Measurements from ENCODE around the gene THEM4. TPM values are rescaled to one million over a fixed set of nuclear protein-coding genes. Genes with fewer than 3 reads are reported as not detected.

The THEM4 gene
- total RNA-seq, 1 experiment from 2014 or later: 10.9 TPM

DNA sequence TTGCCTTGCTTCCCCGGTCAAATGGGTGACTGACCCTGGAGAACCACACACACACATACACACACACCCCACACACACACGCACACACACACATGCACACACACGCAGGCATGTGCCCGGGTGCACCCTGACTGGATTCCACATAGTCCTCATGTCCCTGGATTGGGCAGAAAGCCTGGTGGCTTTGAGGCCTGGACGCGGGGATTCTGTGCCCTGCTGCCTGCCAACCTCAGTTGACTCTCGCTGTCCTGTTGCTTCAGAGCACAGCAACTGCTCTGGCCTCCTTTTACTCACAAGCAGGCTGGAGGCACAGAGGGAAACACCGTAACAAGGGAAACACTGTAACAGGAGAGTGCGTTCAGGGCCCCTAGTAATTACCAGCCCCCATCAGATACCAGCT lies 84.1 kb downstream of the THEM4 start (continued):
- TF ChIP-seq, protein P1, sequence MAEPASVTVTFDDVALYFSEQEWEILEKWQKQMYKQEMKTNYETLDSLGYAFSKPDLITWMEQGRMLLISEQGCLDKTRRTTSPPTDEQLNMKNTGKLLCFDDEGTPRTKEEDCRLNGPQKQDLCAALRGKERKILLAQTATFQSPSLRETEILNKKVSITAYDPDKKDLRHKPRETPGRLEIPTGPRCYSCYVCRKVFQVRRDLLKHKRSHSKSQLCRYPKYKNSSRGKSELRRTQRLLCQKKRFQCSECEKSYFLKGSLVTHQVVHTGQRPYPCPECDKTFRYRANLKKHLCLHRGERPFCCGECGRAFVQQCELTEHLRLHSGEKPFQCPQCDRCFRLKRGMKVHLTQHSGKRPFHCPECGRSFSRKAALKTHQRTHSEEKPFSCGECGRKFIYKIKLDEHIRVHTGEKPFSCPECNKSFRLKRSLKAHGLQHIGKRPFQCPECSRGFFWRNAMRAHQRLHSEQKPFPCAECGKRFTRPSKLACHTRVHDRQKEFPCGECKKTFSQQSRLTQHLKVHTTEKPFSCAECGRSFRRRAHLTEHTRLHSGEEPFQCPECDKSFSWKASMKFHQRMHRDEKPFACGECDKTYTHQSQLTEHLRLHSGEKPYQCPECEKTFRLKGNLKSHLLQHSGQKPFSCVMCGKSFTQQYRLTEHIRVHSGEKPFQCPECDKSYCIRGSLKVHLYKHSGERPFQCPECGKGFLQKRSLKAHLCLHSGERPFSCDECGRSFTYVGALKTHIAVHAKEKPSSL (CRISPR knock-in tag; conservative IDR thresholded peaks at IDR 0.05): no peak
- TF ChIP-seq, protein P2, sequence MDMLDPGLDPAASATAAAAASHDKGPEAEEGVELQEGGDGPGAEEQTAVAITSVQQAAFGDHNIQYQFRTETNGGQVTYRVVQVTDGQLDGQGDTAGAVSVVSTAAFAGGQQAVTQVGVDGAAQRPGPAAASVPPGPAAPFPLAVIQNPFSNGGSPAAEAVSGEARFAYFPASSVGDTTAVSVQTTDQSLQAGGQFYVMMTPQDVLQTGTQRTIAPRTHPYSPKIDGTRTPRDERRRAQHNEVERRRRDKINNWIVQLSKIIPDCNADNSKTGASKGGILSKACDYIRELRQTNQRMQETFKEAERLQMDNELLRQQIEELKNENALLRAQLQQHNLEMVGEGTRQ (CRISPR knock-in tag; IDR thresholded peaks at IDR 0.05): no peak

Other genes with a start within 250 kb of the THEM4 start
- gene CELF3, start 192.7 kb downstream of the THEM4 start, total RNA-seq (2021): 0.34 to 0.64 TPM (median 0.42 TPM) in 3 replicates
- 0.92 TPM in 1 of 3 replicates, not detected in the others for gene RIIAD1, start 188.0 kb downstream of the THEM4 start, total RNA-seq (2021)
- gene MRPL9, start 146.0 kb downstream of the THEM4 start, total RNA-seq (2021): 88.8 to 99.3 TPM (median 95.5 TPM) in 3 replicates
- gene TDRKH, start 119.0 kb downstream of the THEM4 start, total RNA-seq (2021): 21.8 to 25.3 TPM (median 24.0 TPM) in 3 replicates
- gene LINGO4, start 104.1 kb downstream of the THEM4 start, total RNA-seq (2021): not detected in 3 replicates
- gene RORC, start 77.7 kb downstream of the THEM4 start, total RNA-seq (2021): 0.30 to 0.53 TPM (median 0.44 TPM) in 3 replicates
- gene C2CD4D, start 69.7 kb downstream of the THEM4 start, total RNA-seq (2021): 0.85 to 2.0 TPM (median 0.94 TPM) in 3 replicates
- gene THEM5, start 55.8 kb downstream of the THEM4 start, total RNA-seq (2021): not detected in 3 replicates
- gene S100A10, start 84.3 kb upstream of the THEM4 start, total RNA-seq (2021): 150 to 161 TPM (median 159 TPM) in 3 replicates
- 126 to 181 TPM (median 163 TPM) in 3 replicates for gene S100A11, start 127.5 kb upstream of the THEM4 start, total RNA-seq (2021)
- gene TCHHL1, start 179.6 kb upstream of the THEM4 start, total RNA-seq (2021): not detected in 3 replicates
- gene TCHH, start 205.9 kb upstream of the THEM4 start, total RNA-seq (2021): 0.02 to 0.05 TPM (median 0.04 TPM) in 3 replicates
- gene RPTN, start 249.7 kb upstream of the THEM4 start, total RNA-seq (2021): not detected in 3 replicates

Measured in WTC11 (cell line).